Activated CD8-positive, alpha-beta memory T cell treated with anti-CD3 and anti-CD28 coated beads, Interleukin-2, amount 10 ng/mL, durations not matched to agents 7 days and 5 days (primary cell): ENCODE data around the gene ARMC3. TPM values are rescaled to one million over a fixed set of nuclear protein-coding genes. Genes with fewer than 3 reads are reported as not detected.
A peak's percentile ranks its signal among the peaks of the same experiment; 100 is the strongest.

Source experiments
- ATAC-seq: fragments of 150-1000 bp; cut with Tn5 transposase; one replicate; pipeline ENCODE4 v1.10.0; 2021; ENCODE audit warnings: moderate library complexity
- CTCF ChIA-PET: fragments of 350-600 bp; sonication (Branson Sonifier 250); formaldehyde crosslinking; loops from one replicate; lab custom pipeline; 2021; ENCODE audit warnings: antibody characterized with exemption; lab: Charles Lee
- DNase-seq: peaks from one replicate; pipeline ENCODE4 v3.0.0-alpha.2; 2020
- H3K27ac Mint-ChIP-seq: one replicate; pipeline ENCODE4 v1.8.0; 2021; ENCODE audit warnings: mild to moderate bottlenecking, mixed read lengths
- H3K27me3 Mint-ChIP-seq: one replicate; pipeline ENCODE4 v1.8.0; 2021; ENCODE audit warnings: mixed read lengths
- H3K36me3 Mint-ChIP-seq: one replicate; pipeline ENCODE4 v1.8.0; 2021; ENCODE audit warnings: mild to moderate bottlenecking, mixed read lengths
- H3K4me1 Mint-ChIP-seq: one replicate; pipeline ENCODE4 v1.8.0; 2021; ENCODE audit warnings: mixed read lengths
- H3K4me3 Mint-ChIP-seq: one replicate; pipeline ENCODE4 v1.8.0; 2021; ENCODE audit warnings: mild to moderate bottlenecking, moderate library complexity, mixed read lengths
- H3K9me3 Mint-ChIP-seq: one replicate; pipeline ENCODE4 v1.8.0; 2022; ENCODE audit warnings: low read depth, mixed read lengths
- total RNA-seq, 2 experiments: library from RNA; stranded (reverse); gene quantifications; one replicate each; pipeline ENCODE4 v1.2.3, GENCODE V29; 2021

Gene ARMC3
- total RNA-seq, 2 experiments from 2014 or later, result not detected

DNA sequence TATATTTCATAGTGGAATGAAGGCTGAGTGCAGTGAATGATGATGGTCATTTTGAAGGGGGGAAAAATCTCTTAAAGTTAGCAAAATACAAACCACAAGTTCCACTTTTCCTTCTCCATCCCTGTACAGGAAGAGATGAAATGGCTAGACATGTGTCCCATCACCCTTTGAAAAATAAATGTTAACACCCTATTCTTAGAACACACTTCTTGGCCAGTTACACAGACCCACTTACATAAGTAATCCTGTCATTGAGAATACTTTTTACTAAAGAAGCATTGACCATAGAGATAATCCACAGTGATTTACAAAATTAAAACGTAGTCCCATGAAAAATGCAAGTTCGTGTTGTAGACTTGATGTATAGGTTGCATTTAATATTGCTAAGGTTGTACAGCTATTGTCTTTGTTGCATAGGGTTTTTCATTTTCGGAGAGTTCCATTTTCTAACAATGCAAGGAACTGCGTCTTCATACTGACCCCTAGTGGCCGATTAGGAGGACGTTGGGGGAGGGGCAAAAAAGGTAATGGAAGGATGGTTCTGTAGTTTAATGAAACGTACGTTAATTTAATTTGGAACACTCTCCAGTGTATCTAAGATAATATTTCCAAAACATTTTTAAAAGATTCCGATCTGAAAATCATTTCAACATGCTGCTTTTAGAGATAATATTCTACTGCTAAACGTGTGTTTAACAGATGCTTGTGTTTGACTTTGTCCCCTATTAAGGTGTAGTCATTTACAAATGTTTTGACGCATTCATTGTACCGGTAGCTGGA lies 60.9 kb downstream of the ARMC3 start:
- ATAC-seq (peak; percentile 72), DNase-seq (peak; percentile 75)
- Mint-ChIP-seq H3K27me3 (peaks cover 14% of the 10 kb centered on the region), H3K4me1 (peaks cover 19% of the 10 kb centered on the region), H3K27ac (no peak overlapping the region), H3K9me3 (no peaks in the 10 kb centered on the region), H3K36me3 (no peaks in the 10 kb centered on the region), H3K4me3 (no peak overlapping the region)
- CTCF ChIA-PET, result interaction anchor here (0.6 to 3.4 kb wide), 29 partner anchors 9 to 1492 kb away, joined by 3 to 26 read pairs (median 4); no protein-coding TSS in a partner anchor

DNA sequence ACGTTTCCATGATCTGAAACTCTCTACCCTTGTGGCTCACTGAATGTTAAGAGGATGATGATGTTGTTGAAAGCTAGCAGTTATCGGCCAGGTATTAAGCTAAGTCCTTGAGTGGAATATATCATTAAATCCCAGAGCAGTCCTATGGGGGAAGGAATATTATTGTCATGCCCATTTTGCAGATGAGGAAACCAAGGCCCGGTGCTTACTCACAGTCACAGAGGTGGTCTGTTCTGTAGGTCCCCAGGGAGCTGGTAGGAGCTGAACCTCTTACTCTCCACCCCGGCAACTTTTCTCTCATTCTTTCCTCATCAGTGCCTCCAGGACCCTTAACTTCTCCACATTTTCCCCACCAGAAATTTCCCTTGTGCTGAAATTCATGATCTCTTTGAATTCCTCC lies 62.6 kb downstream of the ARMC3 start:
- CTCF ChIA-PET, result interaction anchor here (0.8 to 3.4 kb wide), 12 partner anchors 17 to 999 kb away, joined by 3 to 26 read pairs (median 4); partner anchors contain the start of gene COMMD3
- H3K4me1 Mint-ChIP-seq, result peaks cover 18% of the 10 kb centered on the region

DNA sequence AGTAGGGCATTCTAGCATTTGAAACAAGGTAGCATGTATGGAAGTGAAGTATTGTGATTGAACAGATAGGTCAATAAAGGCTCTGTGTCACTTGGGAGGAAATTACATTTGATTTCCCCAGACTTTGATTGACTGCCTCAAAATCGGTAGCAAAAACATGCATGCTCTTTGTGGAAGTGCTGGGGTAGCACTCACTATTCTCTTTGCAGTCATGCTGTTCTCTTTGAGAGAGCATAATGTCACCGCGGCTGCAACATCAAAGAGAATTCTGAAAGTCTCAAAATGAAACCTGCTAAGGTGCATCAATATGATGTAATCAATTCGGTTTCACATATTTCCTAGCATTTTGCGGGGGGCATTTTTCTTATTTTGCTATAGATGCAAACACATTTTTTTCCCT lies 64.2 kb downstream of the ARMC3 start:
- H3K27me3 Mint-ChIP-seq, result peaks cover 33% of the 10 kb centered on the region
- ATAC-seq (peak; percentile 58), DNase-seq (peak; percentile 47)
- CTCF ChIA-PET, result no interaction called here
- H3K4me3 Mint-ChIP-seq, result no peak overlapping the region
- no peaks in the 10 kb centered on the region for H3K36me3 Mint-ChIP-seq
- H3K27ac Mint-ChIP-seq, result no peak overlapping the region
- H3K9me3 Mint-ChIP-seq, result no peaks in the 10 kb centered on the region
- H3K4me1 Mint-ChIP-seq, result peaks cover 18% of the 10 kb centered on the region

More for the DNA sequence above, 62.6 kb downstream of the ARMC3 start:
- Mint-ChIP-seq H3K36me3 (no peaks in the 10 kb centered on the region), H3K27ac (no peak overlapping the region), H3K4me3 (no peak overlapping the region), H3K27me3 (peaks cover 22% of the 10 kb centered on the region), H3K9me3 (no peaks in the 10 kb centered on the region)
- ATAC-seq, result no peak
- no peak for DNase-seq

DNA sequence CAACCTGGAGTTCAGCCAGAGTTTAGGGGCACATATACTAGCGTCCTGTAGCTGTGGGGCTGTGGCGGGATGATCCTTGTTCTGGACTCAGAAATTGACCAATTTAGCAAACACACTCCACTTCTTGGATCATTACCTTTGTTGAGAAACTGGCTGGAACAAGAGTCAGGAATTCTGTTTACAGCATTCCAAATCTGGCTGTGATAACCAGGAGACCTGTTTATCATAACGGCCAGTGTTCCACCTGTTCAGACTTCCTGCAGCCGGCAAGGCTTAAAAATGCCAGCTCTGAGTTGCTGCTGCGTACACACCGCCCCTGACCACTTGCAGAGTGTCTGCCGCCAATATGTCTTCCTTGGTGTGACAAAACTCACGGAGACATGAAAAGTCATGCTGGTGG lies 64.8 kb downstream of the ARMC3 start:
- no peaks in the 10 kb centered on the region for H3K9me3 Mint-ChIP-seq
- no peak for ATAC-seq
- peaks cover 36% of the 10 kb centered on the region for H3K27me3 Mint-ChIP-seq
- H3K4me1 Mint-ChIP-seq, result peaks cover 18% of the 10 kb centered on the region
- no peak overlapping the region for H3K4me3 Mint-ChIP-seq
- no peak overlapping the region for H3K27ac Mint-ChIP-seq
- no peaks in the 10 kb centered on the region for H3K36me3 Mint-ChIP-seq
- DNase-seq, result no peak
- CTCF ChIA-PET, result no interaction called here

DNA sequence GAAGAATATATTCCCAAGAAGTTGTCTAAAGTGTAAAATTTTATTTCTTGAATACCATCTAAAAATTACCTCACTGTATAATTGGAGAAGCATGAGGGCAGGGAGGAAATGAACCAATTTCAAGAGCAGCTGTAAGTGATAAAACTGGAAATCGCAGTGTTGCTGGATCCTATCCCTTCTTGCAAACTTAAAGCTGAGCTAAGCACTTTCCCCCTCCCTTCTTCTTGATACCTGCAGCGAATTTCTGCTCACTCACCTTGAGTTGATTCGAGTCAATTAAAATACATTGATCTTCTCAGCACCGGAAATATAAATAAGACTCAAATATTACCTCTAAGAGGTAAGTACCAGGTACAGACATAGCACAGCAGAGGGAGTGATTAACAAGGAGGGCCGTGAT lies 65.5 kb downstream of the ARMC3 start:
- H3K36me3 Mint-ChIP-seq, result no peaks in the 10 kb centered on the region
- no peak overlapping the region for H3K27ac Mint-ChIP-seq
- H3K27me3 Mint-ChIP-seq, result peaks cover 39% of the 10 kb centered on the region
- ATAC-seq (no peak), DNase-seq (no peak)
- CTCF ChIA-PET, result no interaction called here
- H3K4me1 Mint-ChIP-seq, result peaks cover 16% of the 10 kb centered on the region
- H3K4me3 Mint-ChIP-seq, result no peak overlapping the region
- H3K9me3 Mint-ChIP-seq, result no peaks in the 10 kb centered on the region

DNA sequence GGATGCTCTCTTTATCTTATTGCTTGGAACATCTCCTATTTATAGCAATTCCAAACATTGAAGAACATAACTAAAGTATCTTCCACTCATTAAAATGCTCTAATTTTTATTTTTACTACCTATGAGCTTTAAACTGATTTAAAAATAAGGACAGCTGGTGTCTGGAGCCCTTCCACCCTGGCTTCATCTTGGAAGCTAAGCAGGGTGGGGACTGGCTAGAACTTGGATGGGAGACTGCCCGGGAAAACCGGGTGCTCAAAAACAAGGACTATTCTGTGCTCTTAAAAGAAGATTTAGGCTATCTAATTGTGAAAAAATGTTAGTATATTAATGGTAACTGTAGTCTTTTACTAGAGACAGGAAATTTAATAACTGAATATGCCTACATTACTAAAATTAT lies 69.2 kb downstream of the ARMC3 start:
- H3K9me3 Mint-ChIP-seq, result no peaks in the 10 kb centered on the region
- peaks cover 5% of the 10 kb centered on the region for H3K4me1 Mint-ChIP-seq
- ATAC-seq (no peak), DNase-seq (no peak)
- H3K36me3 Mint-ChIP-seq, result no peaks in the 10 kb centered on the region
- peaks cover 40% of the 10 kb centered on the region for H3K27me3 Mint-ChIP-seq
- no peak overlapping the region for H3K27ac Mint-ChIP-seq
- H3K4me3 Mint-ChIP-seq, result no peak overlapping the region
- CTCF ChIA-PET, result no interaction called here

DNA sequence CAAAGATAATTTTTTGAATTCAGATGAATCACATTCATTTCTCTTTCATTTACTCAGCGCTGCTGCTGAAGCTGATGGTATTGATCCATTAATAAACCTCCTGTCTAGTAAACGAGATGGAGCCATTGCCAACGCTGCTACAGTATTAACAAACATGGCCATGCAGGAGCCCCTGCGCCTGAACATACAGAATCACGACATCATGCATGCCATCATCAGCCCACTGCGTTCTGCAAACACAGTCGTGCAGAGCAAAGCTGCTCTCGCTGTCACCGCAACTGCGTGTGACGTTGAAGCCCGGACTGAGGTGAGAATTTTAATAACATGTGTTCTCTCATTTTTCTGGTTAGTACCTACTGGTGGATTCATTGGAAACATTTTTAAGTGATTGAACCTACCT lies 70.2 kb downstream of the ARMC3 start:
- Mint-ChIP-seq H3K4me3 (no peak overlapping the region), H3K9me3 (no peaks in the 10 kb centered on the region), H3K27me3 (peaks cover 48% of the 10 kb centered on the region), H3K36me3 (no peaks in the 10 kb centered on the region), H3K4me1 (no peaks in the 10 kb centered on the region), H3K27ac (no peak overlapping the region)
- CTCF ChIA-PET, result no interaction called here
- no peak for ATAC-seq
- DNase-seq, result no peak

DNA sequence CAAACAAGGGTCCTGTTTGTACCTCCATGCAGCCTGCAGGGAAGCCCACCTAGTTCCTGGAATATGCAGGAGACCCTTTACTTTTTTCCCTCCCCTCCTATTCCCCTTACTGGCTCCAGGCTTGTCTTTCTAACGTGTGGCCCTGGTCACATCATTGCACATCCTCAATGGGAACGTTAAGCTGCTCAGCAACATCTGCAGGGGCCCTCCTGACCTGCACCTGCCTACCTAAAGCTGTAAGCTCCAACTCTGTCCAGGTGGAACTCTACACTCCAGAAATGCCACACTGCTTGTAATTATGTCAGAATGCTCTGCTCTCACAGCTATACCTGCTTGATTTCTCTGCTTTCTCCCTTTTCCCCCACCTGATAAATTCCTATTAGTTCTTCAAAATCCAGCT lies 72.1 kb downstream of the ARMC3 start:
- Mint-ChIP-seq H3K27me3 (peaks cover 49% of the 10 kb centered on the region), H3K4me1 (no peaks in the 10 kb centered on the region), H3K36me3 (no peaks in the 10 kb centered on the region), H3K9me3 (no peaks in the 10 kb centered on the region), H3K4me3 (no peak overlapping the region), H3K27ac (no peak overlapping the region)
- no peak for DNase-seq
- no peak for ATAC-seq
- CTCF ChIA-PET, result interaction anchor here (1.5 kb wide), 1 partner anchor 11 kb away, joined by 4 read pairs; no protein-coding TSS in a partner anchor

DNA sequence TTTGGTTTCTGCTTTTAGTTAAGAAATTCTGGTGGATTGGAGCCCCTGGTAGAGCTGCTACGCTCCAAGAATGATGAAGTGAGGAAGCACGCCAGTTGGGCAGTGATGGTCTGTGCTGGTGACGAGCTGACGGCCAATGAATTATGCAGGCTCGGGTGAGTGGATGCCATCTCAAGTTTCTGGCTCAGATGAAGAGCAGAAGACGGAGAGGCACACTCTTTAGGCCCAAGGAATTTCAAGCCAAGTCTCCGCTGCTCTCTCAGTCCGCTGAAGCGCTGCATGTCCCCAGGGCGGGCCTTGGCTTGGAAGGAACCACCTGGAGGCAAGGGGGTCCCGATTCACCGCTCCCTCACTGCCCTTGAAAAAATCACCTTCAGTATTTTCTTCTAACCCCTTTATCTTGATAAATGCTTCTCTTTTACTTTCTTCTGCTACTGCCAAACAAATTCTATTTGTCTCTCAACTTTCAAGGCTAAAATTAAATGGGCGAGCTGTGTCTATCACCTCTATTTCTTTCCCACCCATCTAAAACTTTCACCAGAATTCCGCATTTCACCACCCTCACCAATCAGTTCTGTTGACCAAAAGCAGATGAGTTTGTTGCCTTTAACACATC lies 74.2 kb downstream of the ARMC3 start:
- ATAC-seq (no peak), DNase-seq (no peak)
- Mint-ChIP-seq H3K4me3 (no peak overlapping the region), H3K27ac (no peak overlapping the region), H3K27me3 (peaks cover 36% of the 10 kb centered on the region), H3K36me3 (no peaks in the 10 kb centered on the region), H3K4me1 (no peaks in the 10 kb centered on the region), H3K9me3 (no peaks in the 10 kb centered on the region)
- CTCF ChIA-PET, result no interaction called here

DNA sequence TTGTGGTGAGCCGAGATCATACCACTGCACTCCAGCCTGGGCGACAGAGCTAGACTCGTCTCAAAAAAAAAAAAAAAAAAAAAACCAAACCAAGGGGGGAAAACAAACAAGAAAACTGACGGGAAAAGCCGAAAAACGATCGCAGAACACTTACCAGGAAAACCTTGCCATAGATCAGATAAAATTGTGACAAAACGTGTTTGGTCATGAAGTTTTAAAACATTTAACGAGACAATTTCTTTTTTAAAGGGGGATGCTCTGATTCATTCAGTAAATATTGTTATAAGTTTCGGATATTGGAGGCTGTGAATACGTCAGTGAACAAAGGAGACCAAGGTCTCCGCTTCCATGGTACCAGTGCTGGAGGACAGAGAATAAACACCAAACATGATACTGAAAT lies 77.3 kb downstream of the ARMC3 start:
- H3K4me3 Mint-ChIP-seq, result no peak overlapping the region
- ATAC-seq (no peak), DNase-seq (no peak)
- H3K27me3 Mint-ChIP-seq, result peaks cover 31% of the 10 kb centered on the region
- CTCF ChIA-PET, result no interaction called here
- H3K4me1 Mint-ChIP-seq, result no peaks in the 10 kb centered on the region
- H3K9me3 Mint-ChIP-seq, result no peaks in the 10 kb centered on the region
- no peaks in the 10 kb centered on the region for H3K36me3 Mint-ChIP-seq
- no peak overlapping the region for H3K27ac Mint-ChIP-seq

DNA sequence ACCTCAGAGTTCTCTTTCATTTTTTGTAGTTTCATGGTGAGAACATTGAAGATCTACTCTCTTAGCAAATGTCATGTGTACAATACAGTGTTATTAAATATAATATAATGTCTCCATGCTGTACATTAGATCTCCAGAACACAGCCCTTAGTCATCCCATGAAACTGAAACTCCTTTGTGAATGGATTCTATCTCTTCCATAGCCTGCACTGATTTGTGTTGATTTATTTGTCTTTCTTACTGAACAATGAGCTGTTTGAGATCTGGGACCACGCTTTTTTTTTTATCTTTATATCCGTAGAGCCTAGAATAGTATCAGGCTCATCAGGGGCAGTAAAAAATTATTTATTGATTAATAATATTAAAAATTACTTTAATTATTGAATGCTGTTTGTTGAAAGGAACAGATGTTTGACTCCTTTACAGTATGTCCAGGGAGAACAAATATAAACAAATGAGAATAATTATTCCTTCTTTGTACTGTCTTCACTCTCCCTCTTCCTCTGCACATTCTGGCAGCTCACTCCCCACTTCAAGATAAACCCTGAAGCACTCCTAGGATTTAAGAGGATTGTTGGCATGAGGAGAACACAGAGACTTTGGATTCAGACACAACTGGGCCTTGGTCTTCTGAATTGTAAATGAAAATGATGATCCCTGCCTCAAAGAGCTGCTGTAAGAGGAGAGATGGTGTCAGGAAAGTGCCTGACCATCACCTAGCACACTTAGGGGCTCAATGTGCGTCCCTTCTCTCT lies 85.9 kb downstream of the ARMC3 start:
- no peak overlapping the region for H3K27ac Mint-ChIP-seq
- no peak overlapping the region for H3K4me3 Mint-ChIP-seq
- no peak for ATAC-seq
- H3K27me3 Mint-ChIP-seq, result peaks cover 19% of the 10 kb centered on the region
- no peaks in the 10 kb centered on the region for H3K36me3 Mint-ChIP-seq
- DNase-seq, result no peak
- H3K9me3 Mint-ChIP-seq, result no peaks in the 10 kb centered on the region
- CTCF ChIA-PET, result no interaction called here
- H3K4me1 Mint-ChIP-seq, result no peaks in the 10 kb centered on the region

DNA sequence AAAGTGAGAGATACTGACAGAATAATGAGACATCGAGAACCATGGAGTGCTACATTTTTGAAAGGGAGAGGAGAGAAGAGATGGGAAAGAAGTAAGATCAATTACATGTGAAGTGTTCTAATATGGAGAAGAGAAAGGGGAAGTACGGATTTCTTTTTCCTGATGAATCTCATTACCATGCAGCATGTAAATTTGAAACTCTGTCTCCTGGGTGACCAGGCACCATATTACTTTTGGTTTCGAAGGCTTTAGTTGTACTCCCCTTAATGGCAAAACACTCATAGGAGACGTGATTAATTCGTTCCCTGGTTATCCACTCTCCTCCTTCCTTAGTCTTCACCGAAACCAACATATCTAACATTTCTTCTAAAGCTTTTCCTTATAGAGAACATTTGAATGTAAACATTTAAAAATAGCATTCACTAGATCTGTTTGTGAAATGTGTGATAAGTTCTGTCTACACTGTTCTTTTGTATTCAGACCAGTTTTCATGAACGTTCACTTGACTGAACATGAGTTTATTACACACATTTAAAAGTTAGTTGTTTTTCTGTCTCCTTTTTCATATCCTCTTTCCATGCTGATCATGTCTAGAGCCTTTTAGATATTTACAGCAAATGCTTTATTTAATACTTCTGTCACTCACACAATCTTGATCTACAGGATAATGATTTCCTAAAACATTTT lies 87.3 kb downstream of the ARMC3 start:
- no peak overlapping the region for H3K27ac Mint-ChIP-seq
- DNase-seq (no peak), ATAC-seq (no peak)
- H3K4me3 Mint-ChIP-seq, result no peak overlapping the region
- no peaks in the 10 kb centered on the region for H3K4me1 Mint-ChIP-seq
- H3K36me3 Mint-ChIP-seq, result no peaks in the 10 kb centered on the region
- no peaks in the 10 kb centered on the region for H3K9me3 Mint-ChIP-seq
- CTCF ChIA-PET, result no interaction called here
- H3K27me3 Mint-ChIP-seq, result peaks cover 18% of the 10 kb centered on the region

DNA sequence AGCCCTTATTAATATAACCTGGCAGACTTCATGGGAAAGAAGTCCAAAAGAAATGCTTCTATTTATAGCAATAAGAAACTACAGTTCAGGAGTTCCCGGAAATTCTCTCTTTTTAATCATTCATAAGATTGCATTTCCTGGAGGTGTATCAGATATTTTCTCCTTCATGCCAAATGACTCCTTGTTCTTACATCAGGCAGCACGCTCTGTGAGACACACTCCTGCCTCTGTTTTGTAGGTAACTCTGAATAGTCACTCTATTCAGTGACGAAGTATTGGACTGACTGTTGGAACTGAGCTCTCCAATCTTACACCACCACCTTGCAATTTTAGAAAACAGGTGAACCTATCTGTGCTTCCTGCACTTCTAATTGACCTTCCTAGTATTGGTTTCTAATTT lies 88.8 kb downstream of the ARMC3 start:
- Mint-ChIP-seq H3K4me3 (no peak overlapping the region), H3K36me3 (peaks cover 1% of the 10 kb centered on the region), H3K4me1 (no peaks in the 10 kb centered on the region), H3K27me3 (peaks cover 25% of the 10 kb centered on the region), H3K9me3 (no peaks in the 10 kb centered on the region), H3K27ac (no peak overlapping the region)
- ATAC-seq, result no peak
- CTCF ChIA-PET, result interaction anchor here (1.0 kb wide), 1 partner anchor 9 kb away, joined by 3 read pairs; no protein-coding TSS in a partner anchor
- DNase-seq, result no peak
